GM20000 (cell line): ENCODE results near the gene MRFAP1.
"Not testable (repeated sequence)": the region's sequence is repeated elsewhere in the genome, so short reads cannot be mapped to it uniquely, and the experiment has no call there.

ENCODE experiments used
- DNase-seq: peaks from one replicate; pipeline ENCODE4 v3.0.0; 2012; ENCODE audit warnings: low spot score
- CTCF ChIP-seq: IDR thresholded peaks from 2 replicates; pipeline ENCODE4 v1.5.1; 2012; ENCODE audit warnings: mild to moderate bottlenecking, control low read depth; ENCODE audit errors: extremely low read depth, missing control alignments

MRFAP1 gene

GRCh38 chr4:6641164-6641970, 882 bp downstream of the MRFAP1 start:
- no peak for TF ChIP-seq CTCF
- DNase-seq, result peak; percentile 57

GRCh38 chr4:6641971-6642320, 1.5 kb downstream of the MRFAP1 start:
- no peak for DNase-seq
- TF ChIP-seq CTCF, result no peak

GRCh38 chr4:6643141-6643847, 2.8 kb downstream of the MRFAP1 start:
- DNase-seq, result no peak
- no peak for TF ChIP-seq CTCF

GRCh38 chr4:6644792-6645530, 4.5 kb downstream of the MRFAP1 start:
- TF ChIP-seq CTCF, result no peak
- no peak for DNase-seq

- no peak for DNase-seq
- TF ChIP-seq CTCF, result no peak
Observed at GRCh38 chr4:6647169-6647568, 6.7 kb downstream of the MRFAP1 start.

DNA sequence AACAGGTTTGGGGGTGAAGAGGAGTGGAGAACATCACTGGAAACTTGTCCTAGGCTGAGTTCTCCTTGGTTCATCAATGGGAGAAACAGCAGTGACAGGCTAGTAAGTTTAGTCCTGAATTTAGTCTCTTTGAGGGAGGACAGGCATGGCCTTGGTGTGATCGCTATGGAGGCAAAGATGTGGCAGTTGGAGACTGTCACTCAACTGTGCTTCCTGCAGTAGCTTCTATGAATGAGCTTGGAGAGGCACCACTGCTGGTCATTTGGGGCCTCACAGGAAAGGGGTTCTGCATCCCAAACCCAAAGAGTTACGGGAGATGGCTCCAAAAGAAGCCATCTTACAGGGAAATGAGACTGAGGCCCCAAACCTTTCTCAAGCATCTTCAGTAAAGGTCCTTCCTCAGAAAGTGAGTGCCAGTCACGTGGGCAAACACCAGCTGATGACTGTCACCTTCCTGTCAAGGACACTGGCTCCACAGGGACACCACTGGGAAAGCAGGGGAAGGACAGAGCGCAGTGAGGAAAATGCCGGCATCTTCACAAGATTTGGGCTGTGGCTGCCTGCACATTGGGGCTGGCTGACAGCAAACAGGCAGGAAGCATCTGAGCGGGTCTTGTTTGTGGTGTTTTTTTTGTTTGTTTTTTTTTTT, 7.2 kb downstream of the MRFAP1 start:
- DNase-seq, result no peak
- no peak for TF ChIP-seq CTCF

- DNase-seq, result no peak
- no peak for TF ChIP-seq CTCF
Observed at GRCh38 chr4:6649216-6649615, 8.7 kb downstream of the MRFAP1 start.

DNA sequence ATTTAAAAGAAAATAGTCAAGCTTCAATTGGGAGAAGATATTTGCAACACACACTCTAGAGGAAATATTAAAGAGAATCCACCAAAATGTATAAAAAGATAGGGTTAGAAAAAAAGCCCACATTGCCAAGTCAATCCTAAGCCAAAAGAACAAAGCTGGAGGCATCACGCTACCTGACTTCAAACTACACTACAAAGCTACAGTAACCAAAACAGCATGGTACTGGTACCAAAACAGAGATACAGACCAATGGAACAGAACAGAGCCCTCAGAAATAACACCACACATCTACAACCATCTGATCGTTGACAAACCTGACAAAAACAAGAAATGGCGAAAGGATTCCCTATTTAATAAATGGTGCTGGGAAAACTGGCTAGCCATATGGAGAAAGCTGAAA, 13.7 kb downstream of the MRFAP1 start:
- not testable (repeated sequence) for DNase-seq

DNA sequence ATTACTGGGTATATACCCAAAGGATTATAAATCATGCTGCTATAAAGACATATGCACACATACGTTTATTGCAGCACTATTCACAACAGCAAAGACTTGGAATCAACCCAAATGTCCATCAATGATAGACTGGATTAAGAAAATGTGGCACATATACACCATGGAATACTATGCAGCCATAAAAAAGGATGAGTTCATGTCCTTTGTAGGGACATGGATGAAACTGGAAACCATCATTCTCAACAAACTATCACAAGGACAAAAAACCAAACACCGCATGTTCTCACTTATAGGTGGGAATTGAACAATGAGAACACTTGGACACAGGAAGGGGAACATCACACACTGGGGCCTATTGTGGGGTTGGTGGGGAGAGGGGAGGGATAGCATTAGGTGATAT, 14.8 kb downstream of the MRFAP1 start:
- not testable (repeated sequence) for DNase-seq
